Activated CD8-positive, alpha-beta memory T cell treated with anti-CD3 and anti-CD28 coated beads, Interleukin-2, amount 50 U/mL, for 48 hours (primary cell): ENCODE measurements around the gene TMEM54.

Source experiments
- DNase-seq: peaks from one replicate; pipeline ENCODE4 v3.0.0-alpha.2; 2020

Gene TMEM54

DNA sequence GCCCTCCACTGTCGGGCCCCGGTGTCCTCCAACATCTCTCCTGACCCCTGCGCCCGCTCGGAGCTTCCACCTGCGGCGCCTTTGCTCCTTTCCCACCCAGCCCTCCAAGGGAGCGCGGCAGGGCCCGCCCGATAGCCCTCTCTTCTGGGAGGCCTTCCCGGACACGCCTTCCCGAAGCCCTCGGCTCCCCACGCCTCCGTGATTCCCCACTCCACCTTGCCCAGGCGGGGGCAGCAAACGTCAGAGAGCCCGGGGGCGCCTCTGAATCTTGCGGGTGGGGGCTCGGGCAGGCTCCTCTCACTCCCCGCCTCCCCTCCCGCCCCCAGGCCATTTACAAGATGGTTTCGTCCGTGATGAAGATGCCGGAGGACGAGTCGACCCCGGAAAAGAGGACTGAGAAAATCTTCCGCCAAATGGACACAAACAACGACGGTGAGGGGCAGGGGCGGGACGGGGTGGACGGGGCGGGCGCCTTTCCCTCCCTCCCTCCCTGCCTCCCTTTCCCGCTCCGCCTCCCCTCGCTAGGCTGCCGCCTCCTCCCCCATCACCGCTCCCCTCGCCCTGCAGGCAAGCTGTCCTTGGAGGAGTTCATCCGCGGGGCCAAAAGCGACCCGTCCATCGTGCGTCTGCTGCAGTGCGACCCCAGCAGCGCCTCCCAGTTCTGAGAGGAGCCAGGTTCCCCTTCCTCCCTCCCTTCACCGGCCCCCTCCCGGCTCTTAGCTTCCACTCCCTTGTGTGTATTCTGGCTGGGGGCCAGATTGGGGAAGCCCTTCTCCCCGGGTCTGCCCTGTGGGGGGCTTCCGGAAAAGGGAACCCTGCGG is 7.8 kb downstream of the TMEM54 start:
- DNase-seq, result peak; percentile 69

DNA sequence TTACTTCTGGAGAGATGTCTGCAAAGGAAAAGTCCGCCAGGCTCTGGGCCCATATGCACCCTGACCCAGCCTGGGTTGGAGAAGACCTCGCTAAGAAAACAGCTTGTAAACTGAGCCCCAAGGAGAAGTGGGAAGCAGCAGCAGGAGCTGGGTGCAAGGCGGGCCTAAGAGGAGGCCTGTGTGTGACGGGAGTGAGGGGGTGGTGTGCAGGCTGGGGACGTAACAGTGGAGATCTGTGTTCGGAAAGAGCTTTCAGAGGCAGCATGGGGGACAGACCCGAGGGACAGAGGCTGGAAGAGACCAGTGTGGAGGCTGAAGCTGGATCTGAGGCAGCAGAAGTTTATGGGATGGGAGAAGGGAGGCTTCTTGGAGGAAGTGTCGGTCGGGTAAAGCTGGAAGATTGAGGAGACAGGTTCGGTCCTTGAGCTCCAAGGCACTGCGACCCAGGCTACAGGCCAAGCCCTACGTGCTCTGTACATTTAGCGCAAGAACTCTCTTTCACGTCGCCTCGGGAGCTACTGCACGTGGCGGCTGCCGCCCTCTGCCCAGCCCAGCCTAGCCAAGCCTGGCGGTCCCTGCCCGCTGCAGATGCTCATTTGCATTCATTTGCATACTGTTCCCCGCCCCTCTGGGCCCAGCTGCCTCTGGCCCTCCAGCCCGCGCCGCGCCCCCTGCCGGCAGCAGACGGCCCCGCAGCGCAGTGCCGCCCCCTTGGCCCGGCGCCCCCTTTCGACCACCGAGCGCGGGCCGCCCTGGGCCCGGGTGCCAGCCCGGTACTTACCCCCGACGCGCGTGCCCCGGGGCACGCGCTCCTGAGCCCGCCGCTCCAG is 8.6 kb downstream of the TMEM54 start:
- DNase-seq, result peak; percentile 88

DNA sequence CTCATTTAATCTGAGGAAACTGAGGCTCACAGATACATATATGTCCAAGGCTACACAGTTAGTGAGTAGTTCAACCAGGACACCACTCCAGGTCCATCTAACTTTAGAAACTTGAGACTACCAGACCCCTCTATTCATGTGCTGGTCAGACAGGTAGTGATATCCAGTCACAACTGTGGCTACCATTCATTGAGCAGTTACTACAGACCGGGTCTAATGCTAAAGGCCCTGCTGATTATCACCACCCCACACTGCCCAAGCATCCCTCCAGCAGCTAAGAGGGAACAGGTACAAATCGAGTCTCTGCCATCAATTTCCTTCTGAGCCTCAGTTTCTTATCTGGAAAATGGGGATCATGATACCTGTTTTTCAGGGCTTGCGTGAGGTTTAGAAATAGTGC is 9.6 kb downstream of the TMEM54 start:
- no peak for DNase-seq

DNA sequence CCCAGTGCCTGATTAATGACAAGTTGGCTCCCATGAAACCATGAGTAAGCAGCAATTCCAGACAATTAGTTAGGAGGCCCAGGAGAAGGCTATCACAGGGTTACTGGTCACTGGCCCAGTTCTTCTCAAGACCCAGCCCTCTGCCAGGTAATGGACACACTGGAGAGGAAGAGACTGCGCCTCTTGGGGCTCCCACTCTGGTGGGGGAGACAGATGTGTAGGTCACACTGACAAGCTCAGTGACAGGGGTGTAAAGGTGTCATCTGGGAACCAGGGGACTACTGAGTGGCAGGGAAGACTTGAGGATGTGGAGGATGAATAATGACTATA is 10.0 kb downstream of the TMEM54 start:
- DNase-seq, result no peak

DNA sequence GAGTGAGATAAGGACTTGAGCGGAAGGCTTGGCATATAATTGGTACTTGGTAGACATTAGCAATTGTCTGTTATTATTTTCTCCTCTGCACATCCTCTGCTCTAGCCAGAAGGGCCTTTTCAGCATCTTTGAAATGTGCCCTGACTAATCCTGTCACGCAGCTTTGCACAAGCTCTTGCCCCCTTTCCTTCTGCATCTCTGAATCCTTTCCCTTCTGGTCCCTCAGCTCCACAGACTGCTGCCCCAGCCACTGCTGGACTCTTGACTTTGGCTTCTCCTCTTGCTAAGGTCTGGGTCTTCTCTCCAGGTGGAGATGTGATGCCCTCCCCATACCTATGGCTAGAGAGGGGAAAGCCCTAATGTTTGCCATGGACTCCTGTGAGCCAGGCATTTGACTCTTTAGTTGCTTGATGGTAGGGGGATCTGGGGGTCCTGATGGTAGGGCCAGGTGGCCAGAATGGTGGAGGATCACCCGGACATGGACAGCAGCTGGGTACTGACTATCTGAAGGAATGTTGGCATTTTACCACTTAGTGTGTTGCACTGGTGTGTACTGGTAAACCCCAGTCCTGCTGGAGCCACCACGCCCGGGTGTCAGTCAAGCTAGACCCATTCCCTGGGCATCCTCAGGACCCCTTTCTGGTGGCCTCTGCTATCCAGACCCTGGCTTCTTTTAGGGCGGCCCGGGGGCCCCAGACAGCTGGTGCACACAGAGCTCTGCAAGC is 10.5 kb downstream of the TMEM54 start:
- no peak for DNase-seq

DNA sequence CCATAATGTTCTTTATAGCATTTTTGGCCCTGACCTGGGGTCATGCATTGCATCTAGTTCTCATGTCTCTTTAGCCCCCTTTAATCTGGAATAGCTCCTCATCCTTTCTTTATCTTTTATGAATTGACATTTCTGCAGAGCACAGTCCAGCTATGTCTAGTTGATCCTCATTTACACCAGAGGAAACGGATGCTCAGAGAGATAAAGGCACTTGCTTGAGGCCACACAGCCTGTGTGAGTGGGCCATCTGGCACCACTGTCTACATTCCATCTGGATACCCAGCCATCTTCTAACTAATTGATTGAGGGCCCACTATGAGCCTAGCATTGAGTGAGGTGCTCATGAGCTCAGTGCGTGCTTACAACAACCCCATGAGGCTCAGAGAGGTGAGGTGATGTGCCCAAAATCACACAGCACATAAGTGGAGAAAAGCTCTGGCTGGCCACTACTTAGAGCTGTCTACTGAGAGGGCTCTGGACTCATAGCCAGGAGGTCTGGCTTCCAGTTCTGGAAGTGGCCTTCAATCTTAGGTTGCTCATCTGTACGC is 11.4 kb downstream of the TMEM54 start:
- no peak for DNase-seq

DNA sequence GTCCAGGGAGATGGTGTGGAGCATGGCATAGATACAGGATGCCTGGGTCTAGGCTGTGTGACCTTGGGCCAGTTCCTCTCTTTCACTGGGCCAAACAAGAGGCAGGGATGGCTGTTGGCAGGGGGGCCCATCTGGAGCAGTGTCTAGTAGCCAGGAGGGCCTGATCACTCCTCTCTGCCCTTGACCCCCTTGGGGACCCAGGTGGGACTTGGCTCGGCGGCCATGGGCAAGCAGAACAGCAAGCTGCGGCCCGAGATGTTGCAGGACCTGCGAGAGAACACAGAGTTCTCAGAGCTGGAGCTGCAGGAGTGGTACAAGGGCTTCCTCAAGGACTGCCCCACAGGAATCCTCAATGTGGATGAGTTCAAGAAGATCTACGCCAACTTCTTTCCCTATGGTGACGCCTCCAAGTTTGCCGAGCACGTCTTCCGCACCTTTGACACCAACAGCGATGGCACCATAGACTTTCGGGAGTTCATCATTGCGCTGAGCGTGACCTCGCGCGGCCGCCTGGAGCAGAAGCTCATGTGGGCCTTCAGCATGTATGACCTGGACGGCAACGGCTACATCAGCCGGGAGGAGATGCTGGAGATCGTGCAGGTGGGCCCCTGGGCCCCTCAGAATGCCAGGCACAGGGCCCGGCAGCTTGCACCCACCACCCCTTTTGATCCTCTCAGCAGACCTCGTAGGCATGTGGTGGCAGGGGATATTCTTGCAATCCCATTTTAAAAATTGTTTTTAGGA is 12.3 kb downstream of the TMEM54 start:
- DNase-seq, result no peak

DNA sequence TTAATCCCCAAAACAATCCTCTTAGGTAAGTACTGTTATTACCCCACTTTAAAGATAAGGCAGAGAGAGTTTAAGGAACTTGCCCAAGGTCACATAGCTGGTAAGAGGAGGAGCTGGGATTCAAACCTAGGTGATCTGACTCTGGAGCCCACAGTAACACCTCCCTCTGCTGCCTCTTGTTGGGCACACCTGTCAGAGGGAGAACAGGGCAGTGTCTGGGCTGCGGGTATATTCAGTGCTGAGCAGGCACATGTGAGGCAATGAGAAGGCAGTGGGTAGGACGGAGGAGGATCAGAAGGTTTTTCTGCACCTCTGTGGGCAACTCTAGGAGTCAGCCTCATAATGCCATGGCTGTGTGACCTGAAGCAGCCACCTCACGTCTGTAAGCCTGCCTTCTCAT is 13.1 kb downstream of the TMEM54 start:
- DNase-seq, result no peak

DNA sequence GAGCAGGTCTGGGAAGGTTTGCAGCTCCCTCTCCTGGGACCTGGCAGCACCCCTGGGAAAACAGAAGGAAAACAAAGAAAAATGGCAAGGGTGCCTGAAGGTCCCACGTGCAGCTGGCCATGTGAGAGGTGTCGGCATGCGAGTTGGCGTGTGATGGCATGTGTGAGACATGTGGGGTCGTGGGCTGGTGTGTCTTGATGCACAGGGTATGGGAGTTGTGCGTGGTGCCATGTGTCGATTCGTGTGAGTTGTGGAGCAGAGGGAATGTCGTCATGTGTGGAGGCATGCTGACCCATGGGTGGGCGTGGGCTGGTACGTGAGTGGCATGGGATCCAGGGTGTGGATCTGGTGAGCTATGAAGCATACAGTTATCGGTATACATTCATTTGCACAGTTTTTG is 13.6 kb downstream of the TMEM54 start:
- DNase-seq, result no peak

DNA sequence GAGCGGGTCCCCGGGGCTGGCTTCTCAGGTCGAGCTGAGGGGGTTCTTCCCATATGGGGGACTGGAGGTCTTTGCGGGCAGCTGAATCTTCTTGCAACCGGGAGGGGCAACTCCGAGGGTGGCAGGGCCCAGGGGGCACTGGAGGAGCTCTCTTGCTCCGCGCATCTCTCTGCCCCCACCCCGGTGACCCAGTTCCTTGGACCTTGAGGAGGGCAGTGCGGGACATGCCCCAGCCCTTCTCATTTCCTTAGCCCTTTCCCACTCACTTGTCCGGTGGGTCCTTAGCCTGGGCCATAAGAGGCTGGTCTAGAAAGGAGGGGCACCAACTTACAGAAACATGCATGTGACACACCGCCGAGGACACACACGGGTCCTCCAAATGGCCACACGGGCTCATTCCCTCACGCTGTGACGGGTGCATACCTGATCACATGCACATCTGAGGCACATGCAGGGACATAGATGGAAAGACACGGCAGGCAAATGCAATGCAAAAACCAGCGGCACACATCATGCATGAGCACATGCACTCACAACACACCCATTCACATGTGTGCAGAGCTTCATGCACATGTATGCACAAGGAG is 14.3 kb downstream of the TMEM54 start:
- no peak for DNase-seq

DNA sequence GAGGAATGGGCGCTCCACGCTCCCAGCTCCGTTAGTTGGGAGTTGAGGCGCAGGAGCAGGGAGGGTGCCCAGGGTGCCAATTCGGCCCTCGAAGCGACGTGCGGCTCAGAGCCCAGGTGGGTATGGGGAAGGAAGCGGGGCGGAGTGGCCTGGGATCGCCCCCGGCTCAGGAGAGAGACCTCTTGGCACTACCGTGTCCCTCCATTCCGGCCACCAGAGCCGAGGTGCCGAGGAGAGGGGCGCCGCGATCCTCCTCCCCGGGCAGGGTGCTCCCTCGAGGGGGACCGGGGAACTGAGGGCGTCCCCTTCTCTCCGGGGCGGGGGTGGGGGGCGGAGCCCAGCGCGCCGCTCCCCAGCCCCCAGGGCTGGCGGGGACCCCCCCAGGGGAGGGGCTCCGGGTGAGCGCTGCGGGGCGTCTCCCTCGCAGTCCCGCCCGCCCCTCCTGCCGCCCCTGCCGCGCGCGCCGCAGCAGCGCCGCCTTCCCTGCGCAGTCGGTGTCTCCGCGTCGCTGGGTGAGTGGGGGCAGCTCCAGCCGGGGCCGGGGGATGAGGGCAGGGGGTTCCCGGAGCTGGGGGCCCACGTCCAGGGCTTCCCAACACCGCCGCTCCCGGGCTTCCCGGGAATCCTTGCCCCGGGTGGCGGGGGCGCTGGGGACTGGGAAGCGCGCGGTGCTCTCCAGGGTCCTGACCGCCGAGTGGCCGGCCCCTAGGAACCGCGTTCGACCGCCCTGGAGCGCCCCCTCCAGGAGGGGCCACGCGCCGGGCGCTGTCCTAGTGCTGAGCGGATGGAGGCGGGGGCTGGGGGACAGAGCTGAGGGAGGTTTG is 15.0 kb downstream of the TMEM54 start, which contains the start of gene HPCA:
Gene HPCA (plus strand): TSS at position 488 of the 824 bp plus-strand sequence. CDS start 2,408 bp downstream, outside the sequence.
- DNase-seq, result peak; percentile 83

DNA sequence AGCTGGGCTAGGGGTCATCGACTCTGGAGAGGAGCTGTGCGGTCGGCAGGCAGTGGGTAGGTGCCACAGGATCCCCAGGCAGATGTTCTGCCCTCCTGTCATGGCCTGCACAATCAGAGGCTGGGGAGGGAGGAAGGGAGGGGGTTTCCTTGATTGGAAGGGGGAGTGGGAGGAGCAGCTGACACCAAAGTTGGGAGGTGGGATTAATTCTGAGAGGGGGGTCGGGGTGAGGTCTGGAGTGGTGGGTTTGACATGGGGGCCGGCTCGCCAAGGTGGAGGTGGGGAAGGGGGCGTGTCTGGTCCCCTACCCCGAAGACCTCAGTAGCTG is 15.5 kb downstream of the TMEM54 start:
- no peak for DNase-seq

DNA sequence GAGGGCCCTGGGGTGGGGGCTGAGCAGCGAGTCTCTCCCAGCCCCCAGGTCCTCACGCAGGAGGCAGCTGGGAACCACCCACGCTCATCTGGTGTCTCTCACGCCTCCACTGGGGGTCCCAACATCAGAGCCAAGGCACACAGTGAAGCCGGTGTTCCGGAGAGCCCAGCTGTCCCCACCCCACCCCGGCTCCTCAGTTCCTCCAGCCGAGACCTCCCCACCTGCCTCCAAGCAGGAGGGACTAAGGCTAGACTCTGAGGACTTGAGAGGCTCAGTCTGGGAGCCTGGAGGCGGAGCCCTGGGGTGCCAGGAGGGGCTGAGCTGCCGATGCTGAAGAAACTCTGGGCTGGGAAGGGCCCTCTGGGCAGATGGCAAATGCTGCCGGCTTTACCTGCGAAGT is 16.5 kb downstream of the TMEM54 start:
- DNase-seq, result no peak

DNA sequence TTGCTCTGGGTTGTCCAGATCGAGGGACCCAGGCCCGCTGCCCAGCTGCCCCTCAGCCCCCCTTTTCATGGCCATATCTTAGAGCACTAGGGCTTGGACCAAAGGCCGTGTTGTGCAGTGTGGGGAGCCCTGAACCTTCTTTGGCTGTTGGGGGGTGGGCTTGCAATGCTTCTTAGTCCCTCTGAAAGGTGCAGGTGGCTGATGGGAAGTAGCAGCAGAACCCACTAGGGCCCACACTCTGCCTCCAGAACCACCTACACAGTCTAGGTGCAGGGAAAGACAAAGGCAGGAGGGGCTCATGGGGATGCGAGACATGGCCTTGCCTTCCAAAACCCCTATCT is 17.2 kb downstream of the TMEM54 start:
- DNase-seq, result no peak

DNA sequence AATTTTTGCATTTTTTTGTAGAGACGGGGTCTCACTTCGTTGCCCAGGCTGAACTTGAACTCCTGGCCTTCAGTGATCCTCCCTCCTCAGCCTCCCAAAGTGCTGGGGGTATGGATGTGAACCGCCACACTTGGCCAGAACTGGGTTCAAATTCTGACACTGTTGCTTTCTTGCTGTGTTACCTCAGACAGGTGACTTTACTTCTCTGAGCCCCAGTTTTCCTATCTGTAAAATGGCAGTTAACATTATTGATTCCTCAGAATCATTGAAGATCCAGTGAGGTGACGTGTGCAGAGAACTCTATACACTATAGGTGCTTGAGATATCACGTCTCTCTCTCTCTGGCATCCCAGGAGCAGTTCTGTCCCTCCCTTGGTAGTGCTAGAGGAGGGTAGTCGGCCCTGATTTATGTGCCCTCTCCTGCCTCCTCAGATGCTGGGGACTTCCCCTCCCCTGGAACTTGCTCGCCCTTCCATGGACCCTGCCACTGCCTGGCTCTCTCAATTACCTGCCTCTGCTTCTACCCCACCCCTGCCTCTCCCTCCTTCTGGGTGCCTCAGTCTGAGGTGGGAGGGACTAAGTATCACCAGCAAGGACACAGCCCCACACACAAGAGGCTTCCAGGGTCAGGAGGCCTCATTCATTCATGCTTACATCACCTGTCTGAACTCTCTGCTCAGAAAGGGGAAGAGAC is 17.7 kb downstream of the TMEM54 start:
- no peak for DNase-seq

DNA sequence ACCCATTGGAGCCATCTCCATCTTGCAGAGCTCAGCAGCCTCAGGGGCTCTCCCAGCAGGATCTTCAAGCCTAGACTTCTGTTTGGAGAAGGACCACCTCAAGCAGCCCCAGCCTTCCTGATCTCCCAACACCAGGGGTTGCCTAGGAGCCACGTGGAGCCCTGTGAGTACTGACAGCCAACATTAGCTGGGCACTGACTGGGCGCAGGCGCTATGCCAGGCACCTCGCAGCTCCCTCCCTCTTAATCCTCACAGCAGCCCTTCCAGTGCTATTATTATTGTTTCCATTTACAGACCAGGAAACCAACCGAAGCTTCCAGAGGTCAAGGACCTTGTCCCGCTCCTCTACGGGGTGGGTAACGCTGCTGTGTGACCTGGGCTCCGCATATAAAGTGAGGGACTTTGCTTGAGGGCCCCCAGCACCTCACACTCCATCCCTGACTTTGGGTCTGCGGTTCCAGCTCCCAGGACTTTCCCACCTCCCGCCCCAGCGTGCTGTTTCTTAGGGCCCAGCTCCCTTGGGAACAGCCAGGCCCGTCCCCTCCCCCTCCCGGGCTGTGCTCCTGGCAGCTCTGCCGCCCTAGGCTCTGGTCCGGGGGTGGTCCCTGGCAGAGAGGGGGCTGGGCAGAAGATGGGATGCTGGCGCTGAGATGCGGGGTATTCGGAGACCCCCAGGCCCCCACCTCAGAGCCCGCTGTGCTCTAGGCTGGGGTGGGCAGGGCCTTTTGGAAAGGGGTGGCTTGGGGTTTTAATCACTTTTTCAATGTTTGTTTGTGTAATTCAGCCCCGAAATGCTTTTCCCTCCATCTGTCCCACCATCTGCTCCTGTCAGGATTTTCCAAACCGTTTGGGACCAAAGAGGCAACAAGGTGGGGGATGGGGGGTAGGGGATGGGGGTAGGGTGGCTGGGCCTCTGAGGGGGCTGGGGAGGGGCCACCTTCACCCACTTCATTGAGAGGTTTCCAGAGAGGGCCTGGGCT is 19.0 kb downstream of the TMEM54 start:
- DNase-seq, result no peak

DNA sequence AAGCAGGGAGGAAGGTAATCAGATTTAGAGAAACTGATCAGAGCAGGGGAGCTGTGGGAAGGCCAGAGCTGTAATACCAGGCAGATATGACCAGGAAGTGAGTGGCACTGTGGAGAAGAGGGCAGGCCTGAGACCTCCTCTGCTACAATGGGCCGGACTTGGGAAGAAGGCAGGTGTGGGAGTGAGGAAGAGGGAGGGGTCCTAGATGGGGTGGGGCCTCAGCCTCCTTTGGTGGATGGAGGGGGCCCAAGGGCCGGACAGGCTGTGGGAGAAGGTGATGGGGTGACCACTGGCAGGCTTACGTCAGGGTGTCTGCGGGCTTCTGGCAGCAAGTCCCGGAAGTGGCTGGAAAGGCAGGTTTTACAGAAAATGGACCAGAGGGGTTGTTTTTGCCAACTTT is 19.9 kb downstream of the TMEM54 start:
- DNase-seq, result no peak

DNA sequence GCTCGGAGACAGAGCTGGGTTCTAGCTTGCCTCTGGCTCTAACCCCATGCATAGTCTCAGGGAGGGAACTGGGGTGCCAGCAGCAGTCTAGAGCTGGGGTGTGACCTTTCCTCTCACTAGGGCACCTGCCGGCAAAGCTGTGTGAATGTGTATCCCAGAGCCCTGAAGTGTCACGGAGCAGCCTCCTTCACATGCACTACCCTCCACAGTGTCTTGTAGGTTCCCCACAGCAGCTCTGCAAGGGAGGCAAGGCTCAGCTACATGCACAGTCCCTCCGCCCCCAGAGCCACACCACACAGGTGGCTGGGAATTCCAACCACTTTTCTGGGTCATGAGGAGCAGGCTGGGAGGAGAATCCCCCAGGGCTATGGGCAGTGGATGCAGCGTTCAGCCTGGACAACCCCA is 22.6 kb downstream of the TMEM54 start:
- no peak for DNase-seq

DNA sequence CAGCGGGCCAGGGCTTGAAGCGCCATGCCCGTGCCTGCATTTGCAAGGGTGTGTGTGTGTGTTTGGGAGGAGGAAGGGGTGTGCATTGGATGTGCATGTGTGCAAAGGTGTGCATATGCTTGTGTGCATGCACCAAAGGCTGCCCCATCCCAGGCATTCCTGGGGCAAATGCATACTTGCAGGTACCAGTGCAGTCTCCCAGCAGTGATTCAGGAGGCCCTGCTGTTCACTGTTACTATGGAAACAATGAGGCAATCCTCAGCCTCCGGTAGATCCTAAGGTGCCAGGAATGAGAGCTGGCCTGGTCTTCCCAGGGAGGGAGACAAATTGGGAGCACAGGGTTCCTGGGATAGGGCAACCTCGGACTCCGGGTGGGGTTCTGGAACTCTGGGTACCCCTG is 23.0 kb downstream of the TMEM54 start:
- DNase-seq, result no peak
